Esophagus squamous epithelium (tissue), 5 donors: ENCODE data around the gene TOP3A. TPM values are rescaled to one million over a fixed set of nuclear protein-coding genes. Genes with fewer than 3 reads are reported as not detected.

Source experiments
- DNase-seq: peaks from one replicate; lab custom pipeline; 2025; lab: John Stamatoyannopoulos, UW
- H3K27ac ChIP-seq, 4 donors: fragments of 200-600 bp; sonication (generic); one replicate each; pipeline ENCODE4 v1.5.1; 2016 to 2019; ENCODE audit warnings: mild to moderate bottlenecking in 1 of 4
- H3K27me3 ChIP-seq, 4 donors: fragments of 200-600 bp; sonication (generic); 1 replicate in 3 of 4; 2 replicates in 1 of 4; pipeline versions ENCODE4 v1.5.1 to v1.6.0; 2017 to 2021; ENCODE audit warnings: antibody characterized with exemption in 1 of 4
- H3K36me3 ChIP-seq, 3 donors: fragments of 200-600 bp; sonication (generic); one replicate each; pipeline ENCODE4 v1.5.1; 2016 to 2019
- H3K4me1 ChIP-seq, 3 donors: fragments of 200-600 bp; sonication (generic); one replicate each; pipeline ENCODE4 v1.5.1; 2017 to 2019
- H3K4me3 ChIP-seq, 4 donors: fragments of 200-600 bp; sonication (generic); 1 replicate in 3 of 4; 2 replicates in 1 of 4; pipeline ENCODE4 v1.5.1; 2016 to 2019; ENCODE audit warnings: mild to moderate bottlenecking in 2 of 4, moderate library complexity in 1 of 4
- H3K9me3 ChIP-seq, 3 donors: fragments of 200-600 bp; sonication (generic); one replicate each; pipeline ENCODE4 v1.5.1; 2016 to 2019
- POLR2A ChIP-seq, 4 donors: fragments of 450-650 bp; IDR thresholded peaks; one replicate each; pipeline ENCODE4 v1.6.1; 2017; ENCODE audit warnings: antibody characterized with exemption in 4 of 4, mild to moderate bottlenecking in 4 of 4, moderate library complexity in 3 of 4
- WGBS, 2 donors: methylation state at CpG; one replicate each; pipeline ENCODE4 v1.1.5; 2018; 5-methylcytosine and 5-hydroxymethylcytosine counted together
- intact Hi-C: fragments of 100-400 bp; cut with DNase I; formaldehyde crosslinking; loops from one replicate; pipeline ENCODE4 v1.15.0; 2022
- total RNA-seq, 4 donors: library from RNA; depleted of rRNA; stranded (reverse); fragments of >200 nt; gene quantifications; one replicate each; pipeline ENCODE4 v1.1.0, GENCODE V29; 2016
- TF ChIP-seq, protein P1 (sequence below), 6 experiments: fragments of 450-650 bp in 4 of 6; fragments of 200-600 bp in 2 of 6; sonication (generic) in 2 of 6; IDR thresholded peaks; one replicate each; pipeline ENCODE4 v1.5.1; 2016 to 2019; ENCODE audit warnings: antibody characterized with exemption in 6 of 6, mild to moderate bottlenecking in 4 of 6, moderate library complexity in 4 of 6
- donor health status: DM: yes; HTN: yes; CAD: no.

Gene TOP3A
- 10 to 100 TPM; 17.9 to 34.0 (median 21.1) TPM for total RNA-seq

GRCh38 chr17:18314731-18315561 lies at the start of gene TOP3A, which contains the start of gene SMCR8:
TOP3A (minus strand) TSS chr17:18314994; CDS start chr17:18314778, 216 bp downstream.
SMCR8 (plus strand) TSS chr17:18315293; CDS start chr17:18315790, 497 bp downstream.
- H3K4me1 ChIP-seq: peaks cover 49 to 74% (median 60%) of the 10 kb centered on the region in 3 donors

DNA sequence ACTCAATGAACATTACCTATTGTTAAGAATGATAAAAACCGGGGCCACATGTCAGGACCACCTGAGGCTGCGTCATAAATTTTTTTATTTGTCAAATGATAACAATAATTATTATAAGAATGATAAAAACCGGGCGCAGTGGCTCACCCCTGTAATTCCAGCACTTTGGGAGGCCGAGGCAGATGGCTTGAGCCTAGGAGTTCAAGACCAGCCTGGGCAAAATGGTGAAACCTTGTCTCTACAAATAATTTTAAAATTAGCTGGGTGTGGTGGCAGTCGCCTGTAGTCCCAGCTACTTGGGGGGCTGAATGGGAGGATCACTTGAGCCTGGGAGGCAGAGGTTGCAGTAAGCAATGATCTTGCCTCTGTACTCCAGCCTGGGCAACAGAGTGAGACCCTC lies 49.4 kb upstream of the TOP3A start:
- H3K4me3 ChIP-seq: no peak overlapping the region
- intact Hi-C loops: no loop called here
- peaks cover 3 to 27% (median 7%) of the 10 kb centered on the region in 3 donors for H3K4me1 ChIP-seq
- H3K36me3 ChIP-seq: peaks cover 0 to 17% (median 0%) of the 10 kb centered on the region in 3 donors
- TF ChIP-seq POLR2A (IDR thresholded peaks at IDR 0.05): no peak
- TF ChIP-seq, protein P1, sequence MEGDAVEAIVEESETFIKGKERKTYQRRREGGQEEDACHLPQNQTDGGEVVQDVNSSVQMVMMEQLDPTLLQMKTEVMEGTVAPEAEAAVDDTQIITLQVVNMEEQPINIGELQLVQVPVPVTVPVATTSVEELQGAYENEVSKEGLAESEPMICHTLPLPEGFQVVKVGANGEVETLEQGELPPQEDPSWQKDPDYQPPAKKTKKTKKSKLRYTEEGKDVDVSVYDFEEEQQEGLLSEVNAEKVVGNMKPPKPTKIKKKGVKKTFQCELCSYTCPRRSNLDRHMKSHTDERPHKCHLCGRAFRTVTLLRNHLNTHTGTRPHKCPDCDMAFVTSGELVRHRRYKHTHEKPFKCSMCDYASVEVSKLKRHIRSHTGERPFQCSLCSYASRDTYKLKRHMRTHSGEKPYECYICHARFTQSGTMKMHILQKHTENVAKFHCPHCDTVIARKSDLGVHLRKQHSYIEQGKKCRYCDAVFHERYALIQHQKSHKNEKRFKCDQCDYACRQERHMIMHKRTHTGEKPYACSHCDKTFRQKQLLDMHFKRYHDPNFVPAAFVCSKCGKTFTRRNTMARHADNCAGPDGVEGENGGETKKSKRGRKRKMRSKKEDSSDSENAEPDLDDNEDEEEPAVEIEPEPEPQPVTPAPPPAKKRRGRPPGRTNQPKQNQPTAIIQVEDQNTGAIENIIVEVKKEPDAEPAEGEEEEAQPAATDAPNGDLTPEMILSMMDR (IDR thresholded peaks at IDR 0.05): no peak
- WGBS, 2 donors: 86 to 87% methylated on average over 6 of the region's 6 CpGs
- no peak for DNase-seq
- H3K27me3 ChIP-seq: no peaks in the 10 kb centered on the region
- no peak overlapping the region for H3K27ac ChIP-seq
- H3K9me3 ChIP-seq: no peaks in the 10 kb centered on the region

More at GRCh38 chr17:18314731-18315561, at the start of gene TOP3A, which contains the start of gene SMCR8:
- TF ChIP-seq POLR2A (IDR thresholded peaks at IDR 0.05): peak in 2 of 4 donors; percentile 13 to 55
- TF ChIP-seq, protein P1 (IDR thresholded peaks at IDR 0.05): peak in 3 of 6 experiments; percentile 9 to 21 (median 11)
- WGBS, 2 donors: 1% methylated on average over 31 to 38 of the region's 78 CpGs
- Histone ChIP-seq H3K9me3 (no peaks in the 10 kb centered on the region), H3K27me3 (no peaks in the 10 kb centered on the region), H3K4me3 (peak within 1 kb of the TSS; percentile 69 to 92 (median 88)), H3K36me3 (peaks cover 0 to 61% (median 3%) of the 10 kb centered on the region in 3 donors), H3K27ac (peak within 1 kb of the TSS; percentile 90 to 93 (median 90))
- intact Hi-C loops: no loop called here
- peak; percentile 95 for DNase-seq

DNA sequence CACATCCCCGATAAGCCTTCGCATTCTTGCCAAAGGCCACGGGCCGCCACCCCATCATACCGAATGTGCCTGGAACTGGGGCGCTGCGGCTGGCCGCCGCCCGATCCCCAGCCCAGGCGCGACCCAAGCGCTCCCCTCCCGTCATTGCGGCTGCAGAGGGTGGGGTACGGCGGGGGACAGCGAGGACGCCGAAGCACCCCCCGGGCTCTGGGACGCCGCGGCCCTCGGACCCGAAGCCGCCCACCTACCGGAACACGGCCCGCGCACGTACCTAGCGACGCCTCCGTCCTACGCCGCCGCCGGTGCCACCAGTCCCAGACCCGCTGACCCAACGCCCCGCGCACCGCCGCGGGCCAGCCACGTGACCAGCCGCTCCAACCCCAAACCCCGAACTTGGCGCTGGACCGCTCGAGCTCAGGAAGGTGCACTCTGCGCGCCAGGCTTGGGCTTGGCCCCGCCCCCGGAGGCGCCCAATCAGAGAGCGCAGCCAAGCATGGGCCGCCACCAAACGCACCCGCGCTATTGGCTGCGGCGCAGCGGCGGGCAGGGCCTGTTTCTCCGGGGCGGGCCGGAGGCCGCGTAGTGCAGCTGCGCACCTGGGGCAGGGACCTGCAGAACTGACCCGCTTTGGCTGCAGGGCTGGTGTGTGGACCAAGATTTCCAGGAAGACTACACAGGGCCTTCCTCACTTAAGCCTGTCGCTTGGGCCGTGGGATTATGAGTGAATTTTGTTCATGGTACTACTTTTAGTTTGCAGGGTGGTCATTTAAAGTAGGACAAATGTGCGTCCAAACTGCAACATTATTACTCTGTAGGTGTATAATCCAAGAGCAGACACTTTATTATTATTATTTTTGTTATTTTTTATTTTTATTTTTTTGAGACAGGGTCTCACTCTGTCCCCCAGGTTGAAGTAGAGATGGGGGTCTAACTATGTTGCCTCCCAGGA lies 48.6 kb upstream of the TOP3A start, which contains the start of gene SHMT1:
Gene SHMT1, minus strand, starts transcription at position 450 of the 949 bp plus-strand sequence. CDS start 7,569 bp downstream, outside the sequence.
- H3K27me3 ChIP-seq: no peaks in the 10 kb centered on the region
- intact Hi-C loops: no loop called here
- peaks cover 3 to 27% (median 7%) of the 10 kb centered on the region in 3 donors for H3K4me1 ChIP-seq
- peak within 1 kb of the TSS; percentile 65 to 88 (median 78) for H3K4me3 ChIP-seq
- WGBS, 2 donors: 4 to 10% methylated on average over 3 to 5 of the region's 76 CpGs
- DNase-seq: peak; percentile 43
- peaks cover 0 to 25% (median 4%) of the 10 kb centered on the region in 3 donors for H3K36me3 ChIP-seq
- TF ChIP-seq POLR2A (IDR thresholded peaks at IDR 0.05): peak in 3 of 4 donors; percentile 56 to 85 (median 77)
- TF ChIP-seq, protein P1 (IDR thresholded peaks at IDR 0.05): no peak
- peak within 1 kb of the TSS; percentile 83 to 94 (median 90) for H3K27ac ChIP-seq
- no peaks in the 10 kb centered on the region for H3K9me3 ChIP-seq

GRCh38 chr17:18362698-18363100 lies 47.9 kb upstream of the TOP3A start:
- H3K4me1 ChIP-seq: peaks cover 3 to 29% (median 7%) of the 10 kb centered on the region in 3 donors
- peaks cover 0 to 29% (median 5%) of the 10 kb centered on the region in 3 donors for H3K36me3 ChIP-seq
- H3K27ac ChIP-seq: peak overlapping the region; percentile 83 to 94 (median 90)
- no peaks in the 10 kb centered on the region for H3K27me3 ChIP-seq
- no peak for DNase-seq
- H3K4me3 ChIP-seq: peak overlapping the region; percentile 65 to 88 (median 78)
- WGBS, 2 donors: 3 to 8% methylated on average over 7 to 9 of the region's 14 CpGs
- H3K9me3 ChIP-seq: no peaks in the 10 kb centered on the region
- intact Hi-C loops: no loop called here
- TF ChIP-seq, protein P1 (IDR thresholded peaks at IDR 0.05): peak in 1 of 6 experiments; percentile 4
- no peak for TF ChIP-seq POLR2A (IDR thresholded peaks at IDR 0.05)
